Stimulated activated CD4-positive, alpha-beta T cell treated with anti-CD3 and anti-CD28 coated beads, Interleukin-4, amount 100 ng/mL, for 4 hours (primary cell): ENCODE data around the gene PGBD1.

Experiments
- DNase-seq, 2 experiments: peaks; one replicate each; pipeline ENCODE4 v3.0.0-alpha.2; 2020

The PGBD1 gene

GRCh38 chr6:28281288-28282064, at the start of gene PGBD1:
Gene PGBD1, plus strand, starts transcription at chr6:28281572. Its CDS starts 2,242 bp downstream, at chr6:28283814.
- DNase-seq: peak; percentile 30 to 54

- no peak for DNase-seq
Measured at GRCh38 chr6:28232785-28233184, 48.6 kb upstream of the PGBD1 start.

GRCh38 chr6:28235912-28236452, 45.4 kb upstream of the PGBD1 start:
- no peak for DNase-seq

GRCh38 chr6:28239636-28240035, 41.7 kb upstream of the PGBD1 start:
- DNase-seq: no peak

- no peak for DNase-seq
Measured at GRCh38 chr6:28240471-28240870, 40.9 kb upstream of the PGBD1 start.

- no peak for DNase-seq
Measured at GRCh38 chr6:28243946-28244345, 37.4 kb upstream of the PGBD1 start.

GRCh38 chr6:28245206-28245941, 36.0 kb upstream of the PGBD1 start:
- no peak for DNase-seq

GRCh38 chr6:28248916-28249315, 32.5 kb upstream of the PGBD1 start:
- no peak for DNase-seq

- DNase-seq: no peak
Measured at GRCh38 chr6:28250747-28251146, 30.6 kb upstream of the PGBD1 start.

- DNase-seq: peak in 1 of 2 experiments; percentile 19
Measured at GRCh38 chr6:28251661-28252008, 29.7 kb upstream of the PGBD1 start.

GRCh38 chr6:28252009-28252975, 29.1 kb upstream of the PGBD1 start, which contains the start of gene ZKSCAN4:
Gene ZKSCAN4, minus strand, starts transcription at chr6:28252269. Its CDS starts 289 bp downstream, at chr6:28251980.
- DNase-seq: peak; percentile 74 to 76

GRCh38 chr6:28254121-28254519, 27.3 kb upstream of the PGBD1 start:
- DNase-seq: no peak

GRCh38 chr6:28257042-28257441, 24.3 kb upstream of the PGBD1 start:
- DNase-seq: no peak

- peak; percentile 55 to 65 for DNase-seq
Measured at GRCh38 chr6:28258877-28259777, 22.2 kb upstream of the PGBD1 start, which contains the start of gene NKAPL. Gene NKAPL, plus strand, starts transcription at chr6:28259297. Its CDS starts 75 bp downstream, at chr6:28259372.

GRCh38 chr6:28263922-28264321, 17.4 kb upstream of the PGBD1 start:
- DNase-seq: no peak

- no peak for DNase-seq
Measured at GRCh38 chr6:28264834-28265401, 16.5 kb upstream of the PGBD1 start.

GRCh38 chr6:28266563-28266961, 14.8 kb upstream of the PGBD1 start:
- DNase-seq: no peak

GRCh38 chr6:28266962-28267694, 14.2 kb upstream of the PGBD1 start, which contains the start of gene ZSCAN26:
Gene ZSCAN26, plus strand, starts transcription at chr6:28267143. Its CDS starts 4,777 bp downstream, at chr6:28271920.
- peak; percentile 78 to 84 for DNase-seq

- DNase-seq: no peak
Measured at GRCh38 chr6:28267695-28268059, 13.7 kb upstream of the PGBD1 start.

- no peak for DNase-seq
Measured at GRCh38 chr6:28269492-28269891, 11.9 kb upstream of the PGBD1 start.
